NCI-H748 (cell line): Measurements from ENCODE around the gene EN1.

Experiments used
- DNase-seq: peaks from one replicate; lab custom pipeline; 2025; ENCODE audit not compliant: unreplicated experiment; lab: John Stamatoyannopoulos, UW

The EN1 gene

DNA sequence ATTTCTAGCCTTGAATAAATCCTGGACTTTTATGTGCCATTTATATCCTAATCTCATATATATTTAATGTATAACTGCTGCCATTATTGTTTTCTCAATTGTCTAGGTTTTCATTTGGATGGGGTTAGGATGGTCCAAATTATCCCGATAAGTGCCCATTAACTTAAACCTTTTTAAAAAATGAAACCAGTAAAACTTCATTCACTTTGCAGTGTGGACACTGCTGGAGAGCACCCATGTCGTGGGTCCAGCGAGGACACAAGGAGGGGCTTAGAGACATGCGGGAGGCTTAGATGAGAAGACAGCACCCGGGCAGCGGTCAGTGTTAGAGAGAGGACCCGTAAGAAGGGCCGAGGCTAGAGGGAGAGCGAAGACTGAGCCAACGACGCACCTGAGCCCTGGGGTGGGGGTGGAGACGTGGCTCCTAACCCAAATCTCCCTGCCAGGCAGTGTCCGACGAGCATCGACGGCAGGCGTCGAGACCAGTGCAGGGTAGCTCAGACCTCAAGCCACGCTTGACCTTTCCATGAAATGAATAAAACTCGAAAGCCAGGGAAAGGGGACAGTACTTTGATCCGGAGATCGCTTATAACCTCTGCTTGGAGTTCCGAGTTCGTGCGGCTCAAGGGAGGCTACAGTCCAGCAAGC, 9.0 kb upstream of the EN1 start:
- no peak for DNase-seq

DNA sequence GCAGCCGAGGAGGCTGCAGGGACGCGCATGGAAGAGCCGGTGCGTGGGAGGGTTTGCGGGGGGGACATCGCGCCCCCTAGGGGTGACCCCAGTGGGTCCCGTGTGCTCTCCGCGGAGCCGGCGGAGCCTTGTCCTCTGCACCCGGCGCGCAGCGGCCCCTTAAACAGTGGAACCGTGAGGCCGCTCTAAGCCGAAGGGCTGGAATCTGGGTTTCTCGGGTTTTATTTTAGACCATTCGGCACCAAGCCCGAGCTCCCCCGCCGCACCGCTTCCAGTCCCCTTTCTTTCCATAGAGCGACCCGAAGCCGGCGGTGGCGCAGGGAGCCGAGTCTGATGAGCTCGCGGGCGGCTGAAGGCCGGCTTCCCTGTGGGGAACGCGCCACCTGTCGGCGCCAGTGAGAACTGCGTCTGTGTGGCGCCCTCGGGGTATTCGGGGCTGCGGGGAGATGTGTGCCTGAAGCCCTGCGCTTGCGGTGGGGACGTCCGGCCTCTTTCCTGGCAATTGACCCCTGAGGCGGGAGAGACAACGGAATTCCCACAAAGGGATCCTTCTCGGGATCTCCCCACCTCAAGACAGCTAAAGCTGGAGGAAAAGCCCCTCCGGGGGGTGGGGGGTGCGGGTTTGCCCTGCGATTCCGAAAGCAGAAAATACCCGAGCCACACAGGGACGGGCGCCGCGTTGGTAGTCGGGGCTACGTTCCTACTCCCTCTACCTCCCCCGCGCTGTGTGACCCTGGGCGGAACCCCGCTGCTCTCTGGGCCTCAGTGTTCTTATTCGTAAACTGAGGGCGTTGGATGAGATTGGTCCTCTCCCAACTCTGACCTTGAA, 8.2 kb upstream of the EN1 start:
- DNase-seq, result peak; percentile 73

DNA sequence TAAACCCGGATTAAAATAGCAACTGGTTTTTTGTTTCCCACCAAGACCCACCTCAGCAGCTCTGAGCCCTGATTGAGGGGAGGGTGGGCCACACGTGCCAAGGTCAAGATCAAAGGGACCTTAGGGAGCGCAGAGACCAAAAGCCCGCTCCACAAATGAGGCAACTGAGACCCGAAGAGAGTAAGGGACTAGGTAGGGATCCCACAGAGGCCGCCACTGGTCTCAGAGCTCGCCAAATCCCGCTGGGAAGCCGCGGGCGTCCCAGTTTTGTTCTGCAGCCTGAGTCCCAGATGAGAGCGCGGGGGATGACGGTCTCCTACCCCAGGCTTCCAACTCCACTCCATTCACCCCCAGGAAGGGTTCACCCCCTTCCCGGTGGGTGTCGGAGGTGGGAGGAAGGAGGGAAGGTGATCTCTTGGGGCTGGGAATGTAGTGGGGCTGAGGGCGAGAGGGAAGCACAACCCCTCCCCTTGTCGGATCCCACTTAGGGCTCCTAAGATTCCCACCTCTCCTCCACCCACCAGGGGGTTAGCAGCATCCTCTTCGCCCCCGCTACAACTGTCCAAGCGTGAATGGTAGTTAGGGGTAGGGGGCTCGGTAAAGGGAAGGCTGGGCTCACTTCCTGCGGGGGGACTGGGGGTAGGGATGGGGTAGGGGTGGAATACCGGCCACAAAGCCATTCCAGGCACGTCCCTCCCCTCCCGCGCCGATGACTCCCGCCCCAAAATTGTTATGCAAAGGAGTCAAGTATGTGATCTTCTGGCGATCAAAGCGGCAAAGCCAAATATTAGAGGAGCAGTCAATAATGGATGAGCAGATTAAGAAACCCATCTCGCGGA, 7.3 kb upstream of the EN1 start:
- no peak for DNase-seq

DNA sequence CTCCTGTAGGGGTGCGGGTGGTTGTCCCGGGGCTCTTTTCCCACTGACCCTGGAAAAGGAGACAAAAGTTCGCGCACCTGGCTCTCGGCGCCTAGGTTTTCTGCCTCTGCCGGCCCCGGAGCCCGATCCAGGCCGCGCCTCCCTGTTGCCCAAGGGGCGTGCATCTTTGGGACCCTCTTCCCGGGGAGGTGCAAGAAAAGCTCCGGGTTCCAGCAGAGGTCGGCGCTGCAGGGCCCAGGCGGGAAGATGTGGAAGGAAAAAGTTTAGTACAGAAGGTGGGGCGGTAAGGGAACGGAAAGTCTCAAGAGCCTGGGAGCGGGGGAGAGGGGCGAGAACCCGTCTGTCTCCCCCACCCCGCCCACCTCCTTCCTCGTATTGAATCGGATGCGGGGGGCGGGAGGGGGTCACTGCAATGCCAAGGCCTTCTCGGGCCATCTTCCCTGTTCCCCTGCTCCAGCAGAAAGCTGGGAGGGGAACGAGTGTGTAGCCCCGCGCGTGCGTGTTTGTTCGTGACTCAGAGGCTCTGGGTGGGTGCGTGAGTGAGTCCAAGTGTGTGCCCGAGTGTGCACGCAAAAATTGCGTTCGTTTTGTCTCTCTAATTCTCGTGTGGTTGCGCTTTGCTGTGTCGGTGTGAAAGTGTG, 6.3 kb upstream of the EN1 start:
- DNase-seq, result no peak

DNA sequence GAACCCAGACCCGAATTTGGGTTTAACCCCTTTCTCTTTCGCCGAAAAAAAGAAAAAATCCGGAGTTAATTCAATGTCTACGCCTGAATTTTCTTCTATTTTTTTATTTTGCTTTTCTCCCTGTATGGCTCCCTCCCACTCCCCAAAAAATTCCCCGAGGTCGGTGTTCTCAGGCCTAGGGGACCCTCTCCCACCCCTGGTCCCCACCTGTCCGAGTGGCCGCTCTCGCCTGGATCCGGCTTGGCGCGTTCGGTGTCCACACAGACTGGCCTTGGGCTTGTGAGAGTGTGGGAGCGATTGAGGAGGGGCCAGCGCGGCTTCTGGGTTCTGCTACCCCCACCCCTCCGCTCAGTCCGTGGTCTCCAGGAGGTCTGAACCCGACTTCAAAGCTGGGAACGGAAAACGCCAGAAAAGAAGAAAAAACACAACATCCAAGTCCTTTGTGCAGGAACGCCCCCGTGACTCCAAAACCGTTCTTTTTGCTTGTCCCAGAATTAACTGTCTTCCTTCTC, 5.7 kb upstream of the EN1 start:
- no peak for DNase-seq

DNA sequence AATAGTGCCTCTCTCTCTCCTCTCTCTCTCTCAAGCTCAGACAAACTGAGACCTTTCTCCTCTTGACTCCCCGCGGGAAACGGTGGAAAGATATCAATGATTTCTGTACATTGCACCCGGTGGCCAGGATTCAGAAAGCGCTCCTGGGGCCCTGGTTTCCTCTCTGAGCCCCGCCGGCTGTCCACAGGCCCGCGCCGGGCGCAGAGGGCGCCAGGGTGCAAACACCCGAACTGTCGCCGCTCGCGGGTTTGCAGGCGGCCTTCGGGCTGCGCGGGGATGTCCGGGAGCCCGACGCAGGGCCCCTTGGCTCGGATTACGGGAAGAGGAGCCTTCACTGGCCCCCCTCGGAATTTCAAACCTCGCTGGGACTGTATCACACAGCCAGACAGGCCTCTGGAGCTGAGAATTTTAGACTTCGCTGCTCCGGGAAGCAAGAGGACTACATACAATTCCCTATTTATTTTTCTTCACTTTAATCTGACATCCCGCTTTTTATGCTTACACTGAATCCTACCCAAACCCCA, 5.2 kb upstream of the EN1 start:
- no peak for DNase-seq

DNA sequence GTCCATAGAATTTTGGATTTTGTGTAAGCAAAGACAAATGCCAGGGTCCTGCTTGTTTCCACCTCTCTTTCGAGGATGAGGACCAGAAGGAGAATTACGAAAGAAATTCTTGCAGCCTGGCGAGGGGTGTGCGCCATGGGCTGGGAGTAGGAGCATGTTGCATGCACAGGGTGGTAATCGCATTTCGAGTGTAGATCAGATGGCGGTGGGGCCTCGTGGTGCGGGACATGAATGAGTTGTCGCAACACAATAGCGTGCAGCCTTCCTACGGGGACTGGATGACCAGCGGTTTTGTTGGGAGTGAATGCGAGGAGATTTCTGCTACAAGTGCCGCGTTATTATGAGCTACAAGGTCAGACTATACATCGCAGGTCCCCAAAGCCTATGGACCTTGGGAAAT, 4.2 kb upstream of the EN1 start:
- no peak for DNase-seq

DNA sequence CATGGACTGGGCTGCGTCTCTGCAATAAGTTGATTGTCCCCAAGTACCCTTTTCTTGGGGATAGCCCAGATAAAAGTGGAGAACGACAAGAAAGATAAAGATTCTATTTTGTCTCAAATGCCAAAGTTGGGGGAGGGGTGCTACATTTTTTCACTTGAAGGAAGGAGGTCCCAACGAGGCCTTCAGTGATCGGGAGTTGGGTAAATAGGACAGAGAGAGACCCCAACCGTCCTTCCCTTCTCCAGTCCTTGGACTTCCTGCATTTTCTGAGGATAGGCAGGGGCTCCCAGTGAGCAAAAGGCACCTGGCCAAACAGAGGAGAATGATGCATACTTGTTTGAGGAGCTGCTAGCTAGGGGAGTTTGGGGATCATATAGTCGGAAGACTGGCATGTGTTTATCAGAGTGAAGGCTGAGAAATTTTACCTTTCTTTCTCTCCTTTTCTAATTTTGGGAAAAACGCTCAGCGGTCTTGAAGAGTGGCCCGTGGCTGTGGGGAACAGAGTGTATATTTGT, 3.5 kb upstream of the EN1 start:
- no peak for DNase-seq

DNA sequence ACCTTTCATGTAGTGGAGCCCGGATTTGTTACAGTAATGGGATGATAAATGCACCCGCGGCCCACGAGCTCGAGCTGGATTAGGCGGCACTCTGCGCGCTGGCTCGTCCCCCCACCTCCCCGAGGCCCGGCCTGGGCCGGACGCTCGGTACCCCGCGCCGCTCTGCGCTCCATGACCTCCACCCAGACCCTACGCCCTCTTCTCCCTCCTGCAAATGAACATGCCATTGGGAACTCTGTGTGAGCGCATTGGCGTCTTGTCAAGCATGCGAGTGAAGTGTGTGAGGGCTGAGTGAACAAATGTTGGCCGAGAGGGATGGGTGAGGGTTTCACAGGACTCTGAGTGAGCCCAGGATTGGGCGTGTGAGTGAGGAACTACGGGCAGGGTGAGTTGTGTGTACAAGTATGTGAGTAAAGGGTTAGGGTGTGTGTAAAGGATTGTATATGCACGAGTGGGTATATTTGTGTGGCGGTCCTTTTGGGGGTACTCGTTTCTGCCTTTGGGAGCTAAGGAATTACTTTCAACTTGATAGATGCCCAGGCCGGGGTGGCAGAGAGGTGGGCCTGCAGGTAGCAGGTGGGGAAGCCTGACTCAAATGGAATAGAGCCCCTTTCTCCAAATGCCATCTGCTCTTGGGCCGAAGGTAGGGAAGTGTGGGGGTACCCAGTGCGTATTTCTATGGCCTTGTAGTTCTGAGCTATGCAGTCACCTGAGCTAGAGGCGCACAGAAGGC, 2.9 kb upstream of the EN1 start:
- DNase-seq, result no peak

DNA sequence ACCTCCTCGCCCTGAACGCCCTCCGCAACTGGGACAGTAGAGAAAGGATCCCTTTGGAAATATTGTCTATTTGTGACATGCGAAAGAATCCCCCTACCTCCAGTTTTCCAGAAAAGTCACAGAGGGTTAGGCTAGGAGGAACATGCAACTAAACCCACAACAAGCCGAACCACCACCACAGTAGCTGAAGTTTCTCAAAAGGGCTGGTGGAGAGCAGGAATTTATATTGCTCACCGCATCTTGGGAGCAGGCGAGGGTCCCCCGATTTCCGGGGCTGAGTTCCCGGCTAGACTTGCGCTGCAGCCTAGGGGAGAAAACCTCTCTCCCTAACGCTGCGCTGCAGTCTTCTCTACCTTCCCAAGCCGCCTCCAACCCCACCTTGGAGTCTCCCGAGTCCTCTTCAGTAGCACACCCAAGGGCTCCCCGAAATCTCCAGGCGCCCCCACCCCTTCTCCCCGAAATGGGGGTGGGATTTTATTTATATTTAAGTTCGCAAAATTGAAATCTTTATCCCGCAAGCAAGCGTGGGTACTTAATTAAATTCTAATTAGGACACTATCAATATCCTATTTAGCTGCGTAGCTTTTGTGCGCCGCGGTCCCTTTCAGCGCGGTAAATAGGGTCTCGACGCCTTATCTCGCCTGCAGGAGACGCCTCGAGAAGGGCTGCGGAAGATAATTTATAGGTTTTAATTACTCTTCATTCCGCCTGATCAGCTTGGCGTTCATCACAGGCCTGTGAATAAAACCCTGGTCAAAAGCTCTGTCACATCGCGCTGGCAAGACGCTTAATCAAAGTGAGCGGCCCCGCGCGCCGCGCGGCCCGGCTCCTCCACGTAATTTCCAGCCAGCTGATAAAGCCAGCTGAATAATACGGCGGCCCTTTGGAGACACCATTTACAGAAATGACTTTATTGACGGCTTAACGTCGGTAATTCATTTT, 2.0 kb upstream of the EN1 start:
- DNase-seq, result no peak

DNA sequence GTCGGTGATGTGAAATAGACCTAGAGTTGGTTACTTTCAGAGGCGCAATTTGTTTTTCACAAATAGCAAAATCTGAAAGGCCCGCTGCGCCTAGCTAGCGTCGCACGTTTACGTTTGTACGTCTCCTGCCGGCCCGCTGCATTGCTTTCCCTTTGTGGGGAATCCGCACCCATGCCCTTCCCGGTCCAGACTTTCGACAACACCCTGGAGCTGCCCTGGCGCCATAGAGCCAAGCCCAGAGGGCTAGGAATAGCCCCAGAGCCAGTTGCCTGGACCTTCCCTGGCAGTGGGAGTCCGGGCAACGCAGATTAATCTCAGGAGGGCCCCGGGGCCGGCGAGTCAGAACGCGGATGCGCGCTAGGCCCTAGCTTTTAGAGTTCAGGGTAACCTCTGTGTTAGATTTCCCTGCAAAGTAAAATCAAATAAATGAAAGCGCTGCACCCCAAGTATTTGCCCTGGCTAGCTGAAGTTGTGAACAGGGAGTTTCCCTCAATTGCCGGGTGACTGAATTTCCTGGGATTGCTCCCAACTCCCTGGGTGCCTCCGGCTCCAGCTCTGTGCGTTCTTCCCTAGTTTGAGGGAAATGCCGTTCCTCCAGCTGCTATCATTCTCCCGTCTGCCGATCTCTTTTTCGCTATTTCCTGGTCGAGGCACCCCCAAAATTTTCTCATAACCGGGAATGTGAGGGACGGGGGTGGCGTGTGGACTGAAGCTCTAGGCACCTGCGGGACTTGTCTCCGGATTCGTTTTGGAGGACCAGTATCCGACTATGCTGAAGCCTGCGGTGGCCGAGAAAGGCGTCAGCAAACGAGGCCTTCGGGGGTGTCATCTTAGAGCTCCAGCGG, 1.2 kb upstream of the EN1 start:
- DNase-seq, result no peak

DNA sequence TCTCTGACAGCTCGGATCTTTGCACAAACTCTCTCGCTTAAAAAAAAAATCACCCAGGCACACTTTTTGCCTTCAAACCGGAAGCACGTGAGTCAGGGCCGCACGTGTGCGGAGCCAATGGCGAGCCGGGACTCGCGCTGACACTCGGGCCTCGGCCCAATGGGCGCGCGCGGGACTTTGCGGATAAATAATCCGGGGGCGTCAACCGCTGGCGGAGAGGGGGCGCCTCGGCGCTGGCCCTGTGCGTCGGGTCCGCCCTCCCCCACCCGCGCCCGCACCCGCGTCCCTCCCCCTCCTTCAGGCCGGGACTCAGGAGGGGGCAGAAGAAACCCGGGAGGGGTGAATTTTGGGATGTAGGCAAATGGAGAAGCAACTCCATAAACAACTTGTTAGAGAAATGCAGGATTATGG, 319 bp upstream of the EN1 start:
- peak; percentile 64 for DNase-seq

DNA sequence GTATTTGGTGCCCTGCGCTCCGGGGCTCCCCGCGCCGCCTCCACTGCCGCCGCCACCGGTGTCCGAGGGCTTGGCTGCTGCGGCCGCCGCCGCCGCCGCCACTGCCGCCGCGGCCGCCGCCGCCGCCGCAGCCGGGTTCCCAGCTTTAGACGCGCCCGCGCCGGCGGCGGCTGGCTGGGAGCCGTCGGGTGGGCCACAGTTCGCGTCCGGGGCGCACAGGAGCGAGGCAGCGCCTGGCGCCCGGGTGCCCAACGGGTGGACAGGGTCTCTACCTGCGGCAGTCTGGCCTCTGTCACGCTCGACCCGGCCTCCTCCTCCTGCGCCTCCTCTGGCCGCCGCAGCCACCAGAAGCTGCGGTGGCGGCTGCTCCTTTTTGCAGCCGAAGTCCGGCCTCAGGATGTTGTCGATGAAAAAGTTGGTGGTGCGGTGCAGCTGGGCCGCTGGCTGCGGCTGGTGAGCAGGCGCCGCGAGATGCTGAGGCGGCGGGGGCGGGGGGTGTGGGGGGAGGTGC, 951 bp downstream of the EN1 start:
- peak; percentile 25 for DNase-seq

DNA sequence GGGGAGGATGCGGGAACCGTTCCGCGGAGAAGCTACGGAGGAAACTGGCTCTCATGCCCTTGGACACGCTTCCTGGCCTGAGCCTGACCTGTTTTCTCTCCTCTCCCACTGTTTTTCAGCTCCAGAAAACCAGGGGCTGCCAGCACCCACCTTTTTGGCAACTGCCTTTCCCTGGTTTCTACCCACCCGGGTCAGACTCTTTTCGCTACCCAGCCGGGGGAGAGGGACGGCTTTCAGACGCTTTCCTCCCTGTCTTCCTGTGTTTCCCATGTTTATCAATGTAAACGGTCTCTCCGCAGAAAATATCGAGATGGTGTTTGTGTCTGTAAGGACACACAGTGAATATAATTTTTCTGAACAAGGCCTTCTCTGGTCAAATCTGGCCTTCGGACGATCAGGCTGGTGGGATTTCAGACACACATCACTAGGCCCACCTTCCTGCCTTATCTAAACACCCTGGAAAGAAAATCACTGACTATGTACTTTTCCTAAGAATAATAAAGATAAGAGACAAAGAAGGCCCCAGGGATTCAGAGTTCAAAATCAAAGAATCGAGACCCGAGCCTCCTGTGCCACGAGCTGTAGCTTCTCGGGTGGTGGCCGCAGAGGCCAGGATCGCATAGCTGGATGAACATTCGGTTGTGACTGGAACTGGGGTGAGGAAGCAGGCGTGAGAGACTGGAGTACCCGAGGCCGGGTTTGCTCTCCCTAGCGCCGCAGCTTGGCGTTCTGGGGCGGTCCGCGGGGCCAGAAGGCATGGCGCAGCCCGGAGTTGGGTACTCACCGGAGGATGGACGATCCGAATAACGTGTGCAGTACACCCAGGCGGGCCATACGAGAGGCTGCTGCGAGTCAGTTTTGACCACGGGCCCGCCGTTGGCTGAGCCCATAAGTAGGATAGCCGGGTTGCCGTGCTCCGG, 1.7 kb downstream of the EN1 start:
- peak; percentile 19 for DNase-seq

DNA sequence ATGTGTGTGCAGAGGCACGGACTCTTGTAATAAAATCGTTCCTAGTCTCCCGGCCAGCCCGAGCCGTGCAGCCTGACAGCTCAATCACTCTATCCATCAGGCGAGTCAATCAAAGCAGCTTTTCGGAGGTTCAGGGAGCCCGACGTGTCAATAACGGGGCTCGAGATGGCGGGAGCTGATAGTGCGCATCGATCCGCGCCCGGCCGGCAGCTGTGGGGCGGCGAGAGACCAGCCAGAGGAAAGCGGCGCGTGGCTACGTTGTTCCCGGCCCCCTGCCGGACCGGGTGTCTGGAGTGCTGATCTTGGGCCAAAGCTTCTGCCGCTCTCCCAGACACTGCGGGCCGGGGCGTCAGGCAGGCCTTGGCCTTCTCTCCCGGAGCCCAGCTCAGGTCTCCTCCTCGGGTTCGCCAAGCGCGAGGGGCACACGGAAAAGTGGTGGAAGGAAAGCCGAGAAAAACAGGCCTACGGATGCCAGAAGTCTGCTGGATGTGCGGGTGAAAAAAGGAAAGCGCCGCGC, 2.4 kb downstream of the EN1 start:
- no peak for DNase-seq

DNA sequence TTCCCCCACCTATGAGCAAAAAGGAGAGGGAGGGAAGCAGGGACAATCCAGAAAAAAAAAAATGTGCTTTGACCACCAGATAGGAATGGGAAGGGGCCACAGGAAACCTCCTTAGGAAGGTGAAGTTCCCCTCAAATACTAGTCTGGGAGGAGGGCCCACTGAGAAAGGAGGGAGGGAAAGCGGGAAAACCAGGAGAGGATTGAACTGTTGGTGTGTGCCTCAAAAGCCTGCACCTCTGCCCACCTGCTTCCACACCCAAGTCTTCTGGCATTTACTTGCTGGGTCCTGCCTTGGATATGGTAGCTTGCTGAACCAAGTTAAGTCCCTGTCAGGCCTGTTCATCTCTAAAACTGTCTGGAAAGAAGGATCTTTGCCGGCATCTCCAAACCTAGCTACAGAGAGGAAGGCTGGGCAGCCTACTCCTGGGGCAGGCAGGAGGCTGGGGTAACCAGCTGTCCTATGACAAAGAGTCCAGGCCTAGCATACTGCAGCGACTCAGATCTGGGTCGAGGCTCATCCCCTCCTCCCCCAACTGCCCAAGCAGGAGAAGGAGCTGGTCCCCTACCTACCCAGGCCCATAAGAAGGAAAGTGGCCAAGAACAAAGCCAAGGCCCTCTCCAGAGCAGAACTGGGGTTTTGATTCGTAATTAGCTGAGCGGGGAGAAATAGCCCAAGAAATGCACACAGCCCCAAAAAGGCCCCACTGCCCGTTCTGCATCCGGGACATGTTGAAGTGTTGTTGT, 3.0 kb downstream of the EN1 start:
- DNase-seq, result no peak
